GM23338 (cell line): ENCODE results near the gene PRDM5.

ENCODE experiments used
- CTCF ChIP-seq, 2 experiments: fragments of 200-600 bp in 1 of 2; sonication (generic) in 1 of 2; conservative IDR thresholded peaks; 2 replicates each; pipeline versions ENCODE4 v1.5.1 to v1.6.1; 2016 to 2017; ENCODE audit warnings: antibody characterized with exemption in 2 of 2, low read depth in 2 of 2, mild to moderate bottlenecking in 2 of 2, moderate library complexity in 1 of 2
- POLR2AphosphoS5 ChIP-seq: IDR thresholded peaks from 2 replicates; pipeline ENCODE4 v1.6.1; 2016; ENCODE audit warnings: antibody characterized with exemption, low read depth

GRCh38 chr4:120801137-120801758 is 121.3 kb downstream of the PRDM5 start:
- TF ChIP-seq POLR2AphosphoS5 = no peak
- TF ChIP-seq CTCF (conservative IDR thresholded peaks at IDR 0.05; ENCODE audit: low read depth in 2 of 2) = no peak
